NCI-H1436 treated with DMSO at 0.1 percent for 48 hours (cell line): Measurements from ENCODE around the gene ZBTB7C.

ENCODE experiments used
- DNase-seq: peaks from one replicate; lab custom pipeline; 2025; lab: John Stamatoyannopoulos, UW

Gene ZBTB7C

GRCh38 chr18:48254077-48254602, 155.0 kb downstream of the ZBTB7C start:
- no peak for DNase-seq

GRCh38 chr18:48252525-48252924, 156.7 kb downstream of the ZBTB7C start:
- DNase-seq = no peak

GRCh38 chr18:48250918-48251317, 158.3 kb downstream of the ZBTB7C start:
- no peak for DNase-seq

GRCh38 chr18:48250362-48250907, 158.7 kb downstream of the ZBTB7C start:
- DNase-seq = no peak

- no peak for DNase-seq
Observed at GRCh38 chr18:48249854-48250253, 159.3 kb downstream of the ZBTB7C start.

GRCh38 chr18:48244530-48244929, 164.7 kb downstream of the ZBTB7C start:
- DNase-seq = no peak

GRCh38 chr18:48238636-48239035, 170.5 kb downstream of the ZBTB7C start:
- DNase-seq = no peak

- DNase-seq = no peak
Observed at GRCh38 chr18:48238206-48238605, 171.0 kb downstream of the ZBTB7C start.

GRCh38 chr18:48236822-48237221, 172.4 kb downstream of the ZBTB7C start:
- DNase-seq = no peak

GRCh38 chr18:48230467-48231113, 178.6 kb downstream of the ZBTB7C start:
- peak; percentile 33 for DNase-seq

GRCh38 chr18:48229552-48229981, 179.6 kb downstream of the ZBTB7C start:
- DNase-seq = no peak

- DNase-seq = no peak
Observed at GRCh38 chr18:48228841-48229240, 180.3 kb downstream of the ZBTB7C start.

GRCh38 chr18:48228301-48228715, 180.9 kb downstream of the ZBTB7C start:
- DNase-seq = no peak

- DNase-seq = no peak
Observed at GRCh38 chr18:48227206-48227605, 182.0 kb downstream of the ZBTB7C start.

GRCh38 chr18:48226401-48226800, 182.8 kb downstream of the ZBTB7C start:
- DNase-seq = no peak

- peak; percentile 81 for DNase-seq
Observed at GRCh38 chr18:48222118-48222517, 187.1 kb downstream of the ZBTB7C start.

- DNase-seq = no peak
Observed at GRCh38 chr18:48219810-48220499, 189.2 kb downstream of the ZBTB7C start.

- DNase-seq = no peak
Observed at GRCh38 chr18:48219037-48219809, 190.0 kb downstream of the ZBTB7C start.

GRCh38 chr18:48218285-48219022, 190.7 kb downstream of the ZBTB7C start:
- no peak for DNase-seq

- DNase-seq = no peak
Observed at GRCh38 chr18:48217258-48218250, 191.6 kb downstream of the ZBTB7C start.
